Thyroid gland (tissue), 4 donors: ENCODE results near the gene CELSR3. TPM values are rescaled to one million over a fixed set of nuclear protein-coding genes. Genes with fewer than 3 reads are reported as not detected.

Experiments used
- DNase-seq, 2 donors: peaks; one replicate each; pipeline ENCODE4 v3.0.0-alpha.2; 2019
- H3K27ac ChIP-seq, 3 donors: fragments of 200-600 bp; sonication (generic); 1 replicate in 2 of 3; 2 replicates in 1 of 3; pipeline ENCODE4 v1.5.1; 2016 to 2019; ENCODE audit warnings: mild to moderate bottlenecking in 1 of 3, moderate library complexity in 1 of 3
- H3K27me3 ChIP-seq: fragments of 200-600 bp; sonication (generic); one replicate; pipeline ENCODE4 v1.5.1; 2019
- H3K36me3 ChIP-seq, 2 donors: fragments of 200-600 bp; sonication (generic); one replicate each; pipeline ENCODE4 v1.5.1; 2016 to 2019
- H3K4me1 ChIP-seq, 2 donors: fragments of 200-600 bp; sonication (generic); one replicate each; pipeline ENCODE4 v1.5.1; 2017 to 2019
- H3K4me3 ChIP-seq, 3 donors: fragments of 200-600 bp; sonication (generic); replicated peaks in 1 of 3; 1 replicate in 2 of 3; 2 replicates in 1 of 3; pipeline ENCODE4 v1.5.1; 2016; ENCODE audit warnings: mild to moderate bottlenecking in 1 of 3
- H3K9me3 ChIP-seq: fragments of 200-600 bp; sonication (generic); one replicate; pipeline ENCODE4 v1.5.1; 2017
- CTCF ChIP-seq, 6 experiments: fragments of 200-600 bp in 3 of 6; fragments of 450-650 bp in 3 of 6; sonication (generic) in 3 of 6; IDR thresholded peaks; one replicate each; pipeline ENCODE4 v1.5.1; 2016 to 2019; ENCODE audit warnings: antibody characterized with exemption in 6 of 6, mild to moderate bottlenecking in 2 of 6, inconsistent platforms in 1 of 6, moderate library complexity in 1 of 6
- POLR2A ChIP-seq, 2 donors: fragments of 450-650 bp; IDR thresholded peaks; one replicate each; pipeline ENCODE4 v1.6.1; 2017; ENCODE audit warnings: antibody characterized with exemption in 2 of 2, mild to moderate bottlenecking in 2 of 2, moderate library complexity in 1 of 2
- WGBS, 2 donors: methylation state at CpG; one replicate each; pipeline ENCODE4 v1.1.5; 2017; 5-methylcytosine and 5-hydroxymethylcytosine counted together
- intact Hi-C: fragments of 100-400 bp; cut with DNase I; formaldehyde crosslinking; loops from one replicate; pipeline ENCODE4 v1.15.1; 2023
- total RNA-seq, 4 donors: library from RNA; depleted of rRNA; stranded (reverse); fragments of >200 nt; gene quantifications; one replicate each; pipeline ENCODE4 v1.2.3, GENCODE V29; 2016

The CELSR3 gene
- total RNA-seq, 4 donors from 2014 or later: 0.54 to 1.7 (median 1.0) TPM

- intact Hi-C loops: no loop called here
- H3K36me3 ChIP-seq: no peaks in the 10 kb centered on the region
- H3K27me3 ChIP-seq: no peaks in the 10 kb centered on the region
- no peaks in the 10 kb centered on the region for H3K9me3 ChIP-seq
- no peak for DNase-seq
- TF ChIP-seq CTCF (IDR thresholded peaks at IDR 0.05) (no peak), POLR2A (IDR thresholded peaks at IDR 0.05) (no peak)
- H3K27ac ChIP-seq: no peak overlapping the region
- no peak overlapping the region for H3K4me3 ChIP-seq
- H3K4me1 ChIP-seq: peaks cover 9 to 17% of the 10 kb centered on the region in 2 donors
- WGBS, 2 donors: 95 to 98% methylated on average over 11 to 15 of the region's 15 CpGs
These were observed 9.6 kb downstream of the CELSR3 start for GRCh38 chr3:48652923-48653715.

- Histone ChIP-seq H3K4me3 (no peak overlapping the region), H3K27me3 (no peaks in the 10 kb centered on the region), H3K27ac (no peak overlapping the region), H3K9me3 (no peaks in the 10 kb centered on the region), H3K4me1 (peaks cover 6 to 14% of the 10 kb centered on the region in 2 donors), H3K36me3 (no peaks in the 10 kb centered on the region)
- WGBS, 2 donors: 86 to 87% methylated on average over 4 to 10 of the region's 11 CpGs
- TF ChIP-seq POLR2A (IDR thresholded peaks at IDR 0.05) (no peak), CTCF (IDR thresholded peaks at IDR 0.05) (no peak)
- DNase-seq: no peak
- intact Hi-C loops: no loop called here
These were observed 10.9 kb downstream of the CELSR3 start for GRCh38 chr3:48651771-48652170.

GRCh38 chr3:48650723-48651122 is 12.0 kb downstream of the CELSR3 start:
- Histone ChIP-seq H3K27ac (no peak overlapping the region), H3K27me3 (no peaks in the 10 kb centered on the region), H3K36me3 (no peaks in the 10 kb centered on the region), H3K4me1 (peaks cover 4 to 5% of the 10 kb centered on the region in 2 donors), H3K9me3 (no peaks in the 10 kb centered on the region), H3K4me3 (no peak overlapping the region)
- 88 to 93% methylated on average over 8 of the region's 12 CpGs for WGBS, 2 donors
- intact Hi-C loops: no loop called here
- DNase-seq: no peak
- TF ChIP-seq POLR2A (IDR thresholded peaks at IDR 0.05) (no peak), CTCF (IDR thresholded peaks at IDR 0.05) (no peak)

DNA sequence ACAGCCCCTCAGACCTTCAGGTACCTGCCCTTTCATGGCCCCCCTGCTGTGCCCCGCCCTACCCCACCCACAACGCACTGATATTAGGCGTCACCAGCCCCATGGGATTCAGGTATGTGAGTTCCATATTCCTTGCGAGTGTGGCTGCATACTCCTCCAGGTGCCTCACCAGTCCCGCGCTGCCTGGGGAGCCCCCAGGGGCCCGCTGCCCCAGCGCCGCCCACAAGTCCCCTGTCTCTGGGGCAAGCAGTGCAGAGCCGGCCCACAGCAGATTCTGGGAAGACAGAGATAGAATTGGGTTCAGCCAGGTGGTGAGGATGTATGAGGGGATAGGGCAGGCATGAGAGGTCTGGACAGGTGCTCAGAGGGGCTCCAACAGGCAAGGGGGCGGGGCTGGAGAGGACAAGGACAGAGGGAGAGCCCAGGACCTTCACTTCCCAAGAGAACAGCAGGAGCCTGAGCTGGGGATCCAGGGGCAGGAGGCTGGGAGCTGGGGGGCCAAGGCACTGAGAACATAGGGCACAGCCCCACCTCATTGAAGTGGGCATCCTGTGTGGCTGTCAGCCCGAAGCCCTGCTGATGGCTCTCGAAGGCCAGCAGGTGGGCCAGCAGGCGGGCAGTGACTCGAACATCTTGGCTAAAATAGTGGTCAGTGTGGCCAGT is 14.4 kb downstream of the CELSR3 start:
- Histone ChIP-seq H3K27ac (no peak overlapping the region), H3K4me1 (no peaks in the 10 kb centered on the region), H3K36me3 (no peaks in the 10 kb centered on the region), H3K27me3 (no peaks in the 10 kb centered on the region), H3K9me3 (no peaks in the 10 kb centered on the region), H3K4me3 (no peak overlapping the region)
- DNase-seq: no peak
- TF ChIP-seq POLR2A (IDR thresholded peaks at IDR 0.05): no peak
- no peak for TF ChIP-seq CTCF (IDR thresholded peaks at IDR 0.05)
- intact Hi-C loops: no loop called here
- 92 to 93% methylated on average over 10 to 15 of the region's 15 CpGs for whole genome bisulfite sequencing, 2 donors

GRCh38 chr3:48647714-48648113 is 15.0 kb downstream of the CELSR3 start:
- no peak for DNase-seq
- TF ChIP-seq CTCF (IDR thresholded peaks at IDR 0.05) (no peak), POLR2A (IDR thresholded peaks at IDR 0.05) (no peak)
- intact Hi-C loops: no loop called here

More at GRCh38 chr3:48647714-48648113, 15.0 kb downstream of the CELSR3 start:
- Histone ChIP-seq H3K4me3 (no peak overlapping the region), H3K36me3 (no peaks in the 10 kb centered on the region), H3K27me3 (no peaks in the 10 kb centered on the region), H3K9me3 (no peaks in the 10 kb centered on the region), H3K27ac (no peak overlapping the region), H3K4me1 (no peaks in the 10 kb centered on the region)
- WGBS, 2 donors: 83 to 90% methylated on average over 9 of the region's 9 CpGs
